ENCODE measurements around the gene ACBD4. TPM values are rescaled to one million over a fixed set of nuclear protein-coding genes. Genes with fewer than 3 reads are reported as not detected.

Gene ACBD4
- total and polyA plus RNA-seq, 2 of the 13 experiments (the other 11 are each of a cell fraction or from before 2014, with no cell fraction given) = 16.1 to 26.9 TPM

GRCh38 chr17:45171338-45172231 lies 36.1 kb downstream of the ACBD4 start (continued):
- TF ChIP-seq MTF2 (CRISPR knock-in tag; IDR thresholded peaks at IDR 0.05; ENCODE audit: borderline replicate concordance) (0 out of 2 replicates have a peak, but pooled peaks have one; percentile 44), JARID2 (CRISPR knock-in tag; IDR thresholded peaks at IDR 0.05; ENCODE audit: insufficient replicate concordance) (no peak), ZNF20 (CRISPR knock-in tag; IDR thresholded peaks at IDR 0.05) (no peak), FOXC1 (CRISPR knock-in tag; IDR thresholded peaks at IDR 0.05; ENCODE audit: borderline replicate concordance) (peak; percentile 95), ZNF580 (CRISPR knock-in tag; IDR thresholded peaks at IDR 0.05; ENCODE audit: borderline replicate concordance, low read depth) (peak; percentile 92), ZNF572 (CRISPR knock-in tag; IDR thresholded peaks at IDR 0.05) (peak; percentile 36; the same call in 1 of the 2 replicates), MAZ (IDR thresholded peaks at IDR 0.05; ENCODE audit: borderline replicate concordance, low read depth, low read length) (peak; percentile 42; the same call in 1 of the 2 replicates), MAZ (CRISPR knock-in tag; IDR thresholded peaks at IDR 0.05; ENCODE audit: low read depth) (no peak), NONO (IDR thresholded peaks at IDR 0.05) (no peak), NONO (CRISPR knock-in tag; conservative IDR thresholded peaks at IDR 0.05) (no peak; the same call in 1 of the 2 replicates), DNMT3B (CRISPR knock-in tag; conservative IDR thresholded peaks at IDR 0.05) (peak; percentile 82; the same call in 1 of the 2 replicates), CEBPZ (IDR thresholded peaks at IDR 0.05; ENCODE audit: low read length) (no peak), SOX6 (IDR thresholded peaks at IDR 0.05) (no peak), SOX6 (CRISPR knock-in tag; IDR thresholded peaks at IDR 0.05) (peak; percentile 90), FOSL1 (CRISPR knock-in tag; IDR thresholded peaks at IDR 0.05; ENCODE audit: borderline replicate concordance) (no peak), ZFP62 (CRISPR knock-in tag; IDR thresholded peaks at IDR 0.05) (no peak), HNF4G (IDR thresholded peaks at IDR 0.05; ENCODE audit: borderline replicate concordance, low read depth, low read length) (peak; percentile 93), HNF4G (CRISPR knock-in tag; IDR thresholded peaks at IDR 0.05; ENCODE audit: borderline replicate concordance, low read depth) (peak; percentile 91), GATAD2A (CRISPR knock-in tag; IDR thresholded peaks at IDR 0.05) (peak; percentile 94), ZBTB20 (CRISPR knock-in tag; IDR thresholded peaks at IDR 0.05; ENCODE audit: borderline replicate concordance, low read depth) (peak; percentile 73; the same call in 1 of the 2 replicates), ZNF350 (CRISPR knock-in tag; IDR thresholded peaks at IDR 0.05; ENCODE audit: borderline replicate concordance, low read depth) (peak; percentile 81), ZNF549 (CRISPR knock-in tag; IDR thresholded peaks at IDR 0.05) (no peak), NFYC (CRISPR knock-in tag; IDR thresholded peaks at IDR 0.05) (peak; percentile 41; the same call in 1 of the 2 replicates), POLR2G (IDR thresholded peaks at IDR 0.05; ENCODE audit: low read depth, low read length) (peak; percentile 68), RELA (CRISPR knock-in tag; IDR thresholded peaks at IDR 0.05) (no peak), ZNF556 (CRISPR knock-in tag; IDR thresholded peaks at IDR 0.05; ENCODE audit: borderline replicate concordance) (no peak; the same call in 1 of the 2 replicates), TOPORS (CRISPR knock-in tag; IDR thresholded peaks at IDR 0.05) (peak; percentile 62; the same call in 1 of the 2 replicates)
